K562 (cell line): ENCODE measurements around the gene ATG10. TPM values are rescaled to one million over a fixed set of nuclear protein-coding genes. Genes with fewer than 3 reads are reported as not detected.

ENCODE experiments used
- BRD4 ChIP-seq: fragments of 200-600 bp; sonication (generic); IDR thresholded peaks from 2 replicates; pipeline ENCODE4 v1.6.1; 2017; ENCODE audit warnings: inconsistent platforms
- BRF1 ChIP-seq: IDR thresholded peaks from 3 replicates; pipeline ENCODE4 v1.6.1; 2011; ENCODE audit warnings: borderline replicate concordance, mild to moderate bottlenecking; ENCODE audit not compliant: insufficient read length; ENCODE audit errors: extremely low read depth
- CBX5 ChIP-seq: IDR thresholded peaks from 2 replicates; pipeline ENCODE4 v1.6.1; 2014; ENCODE audit warnings: low read depth, borderline replicate concordance
- ERF ChIP-seq: fragments of 450-650 bp; formaldehyde crosslinking; IDR thresholded peaks from 2 replicates; pipeline ENCODE4 v1.4.0; 2020; ENCODE audit warnings: mild to moderate bottlenecking, mixed read lengths
- GABPB2 ChIP-seq: fragments of 250-450 bp; sonication (Bioruptor Pico); conservative IDR thresholded peaks from 2 replicates; pipeline ENCODE4 v1.5.1; 2021; ENCODE audit warnings: mild to moderate bottlenecking
- GATA2 ChIP-seq: sonication (generic); formaldehyde crosslinking; IDR thresholded peaks from 2 replicates; pipeline ENCODE4 v1.4.0; 2020; ENCODE audit warnings: mild to moderate bottlenecking, missing genetic modification reagents
- GTF2E2 ChIP-seq: fragments of 200-800 bp; sonication (Bioruptor generic); IDR thresholded peaks from 2 replicates; pipeline ENCODE4 v1.6.1; 2016; ENCODE audit warnings: missing genetic modification characterization, missing compliant biosample characterization
- KDM5B ChIP-seq: fragments of 200-600 bp; sonication (generic); IDR thresholded peaks from 2 replicates; pipeline ENCODE4 v1.6.1; 2012; ENCODE audit warnings: low read depth, mild to moderate bottlenecking, moderate library complexity, low read length, control low read depth, inconsistent platforms; ENCODE audit not compliant: insufficient replicate concordance
- LARP7 ChIP-seq: fragments of 450-650 bp; IDR thresholded peaks from 2 replicates; pipeline ENCODE4 v1.6.1; 2016
- MBD2 ChIP-seq: sonication (generic); IDR thresholded peaks from 2 replicates; pipeline ENCODE4 v1.6.1; 2016; ENCODE audit warnings: low read depth, borderline replicate concordance
- MCM5 ChIP-seq: fragments of 450-650 bp; IDR thresholded peaks from 2 replicates; pipeline ENCODE4 v1.6.1; 2016; ENCODE audit warnings: low read depth
- MEIS2 ChIP-seq: fragments of 450-650 bp; IDR thresholded peaks from 2 replicates; pipeline ENCODE4 v1.6.1; 2014; ENCODE audit warnings: mild to moderate bottlenecking; ENCODE audit not compliant: partially characterized antibody
- NEUROD1 ChIP-seq: fragments of 150-350 bp; IDR thresholded peaks from 2 replicates; pipeline ENCODE4 v1.6.1; 2014; ENCODE audit warnings: borderline replicate concordance, low read length, low read depth; ENCODE audit not compliant: partially characterized antibody
- NFE2L1 ChIP-seq: fragments of 450-650 bp; IDR thresholded peaks from 2 replicates; pipeline ENCODE4 v1.6.1; 2016; ENCODE audit warnings: missing genetic modification characterization, low read depth, mild to moderate bottlenecking, missing compliant biosample characterization, moderate library complexity, borderline replicate concordance
- PHF20 ChIP-seq: fragments of 450-650 bp; IDR thresholded peaks from 2 replicates; pipeline ENCODE4 v1.6.1; 2018; ENCODE audit not compliant: partially characterized antibody
- POLR3G ChIP-seq: IDR thresholded peaks from 2 replicates; pipeline ENCODE4 v1.6.1; 2011; ENCODE audit not compliant: insufficient read length, insufficient replicate concordance; ENCODE audit errors: extremely low read depth
- SNIP1 ChIP-seq: fragments of 450-650 bp; IDR thresholded peaks from 2 replicates; pipeline ENCODE4 v1.7.1; 2017; ENCODE audit warnings: low read depth, mild to moderate bottlenecking
- SP1 ChIP-seq: sonication (generic); formaldehyde crosslinking; IDR thresholded peaks from 2 replicates; pipeline ENCODE4 v1.8.1; 2022; ENCODE audit warnings: mild to moderate bottlenecking, missing genetic modification reagents
- SREBF1 ChIP-seq: fragments of 150-350 bp; IDR thresholded peaks from 2 replicates; pipeline ENCODE4 v1.6.1; 2014; ENCODE audit warnings: antibody characterized with exemption, low read depth, low read length, borderline replicate concordance
- TAF9B ChIP-seq: fragments of 450-650 bp; IDR thresholded peaks from 2 replicates; pipeline ENCODE4 v1.6.1; 2018; ENCODE audit warnings: mild to moderate bottlenecking; ENCODE audit not compliant: partially characterized antibody
- TBP ChIP-seq: optimal IDR thresholded peaks from 2 replicates; pipeline ENCODE3; 2011; ENCODE audit warnings: low read depth, low read length, improper control_type of control experiment
- THRAP3 ChIP-seq: fragments of 450-650 bp; IDR thresholded peaks from 2 replicates; pipeline ENCODE4 v1.6.1; 2016; ENCODE audit warnings: mild to moderate bottlenecking, inconsistent platforms, borderline replicate concordance
- ZNF583 ChIP-seq: fragments of 250-450 bp; sonication (Bioruptor Pico); IDR thresholded peaks from 2 replicates; pipeline ENCODE4 v1.4.0; 2020
- ZNF584 ChIP-seq: fragments of 200-800 bp; sonication (Bioruptor generic); IDR thresholded peaks from 2 replicates; pipeline ENCODE4 v1.6.1; 2016; ENCODE audit warnings: low read depth, mild to moderate bottlenecking, missing genetic modification characterization, missing compliant biosample characterization
- polyA plus RNA-seq, 8 experiments: library from polyadenylated mRNA; depleted of rRNA in 4 of 8; stranded (reverse) in 5 of 8; unstranded in 3 of 8; fragments of >200 nt; fragmentation: Nextera tagmentation in 2 of 8; fragmentation: Illumina TruSeq in 1 of 8; extraction: Ambion mirVana in 2 of 8; extraction: Trizol in 1 of 8; gene quantifications; 2 replicates each; pipeline versions ENCODE4 v1.2.1 to v1.2.3, GENCODE V29; 2011 to 2014; ENCODE audit warnings: inconsistent platforms in 1 of 8, missing spikeins in 1 of 8
- total RNA-seq, 7 experiments: library from RNA; depleted of rRNA in 6 of 7; stranded (reverse); fragments of >200 nt in 6 of 7; fragmentation: Illumina TruSeq in 2 of 7; extraction: Trizol in 2 of 7; gene quantifications; 2 replicates each; pipeline versions ENCODE4 v1.2.1 to v1.2.3, GENCODE V29; 2011 to 2021; ENCODE audit warnings: low replicate concordance in 1 of 7
- TF ChIP-seq, protein P1 (sequence below), 3 experiments: fragments of 200-800 bp in 1 of 3; fragments of 250-450 bp in 1 of 3; fragments of 450-650 bp in 1 of 3; sonication (Bioruptor Pico) in 1 of 3; sonication (Bioruptor generic) in 1 of 3; formaldehyde crosslinking in 1 of 3; IDR thresholded peaks; 2 replicates each; pipeline versions ENCODE4 v1.6.1 to v1.8.0; 2016 to 2022; ENCODE audit warnings: mild to moderate bottlenecking in 2 of 3, missing genetic modification characterization in 2 of 3, missing compliant biosample characterization in 1 of 3, moderate library complexity in 1 of 3
- TF ChIP-seq, protein P2 (sequence below): sonication (generic); formaldehyde crosslinking; IDR thresholded peaks from 2 replicates; pipeline ENCODE4 v1.8.0; 2022; ENCODE audit warnings: mild to moderate bottlenecking, low read depth, missing genetic modification reagents

ATG10 gene
- total and polyA plus RNA-seq, 9 of the 15 experiments (the other 6 are each of a cell fraction or from before 2014, with no cell fraction given), result 7.0 to 18.8 (median 14.6) TPM

DNA sequence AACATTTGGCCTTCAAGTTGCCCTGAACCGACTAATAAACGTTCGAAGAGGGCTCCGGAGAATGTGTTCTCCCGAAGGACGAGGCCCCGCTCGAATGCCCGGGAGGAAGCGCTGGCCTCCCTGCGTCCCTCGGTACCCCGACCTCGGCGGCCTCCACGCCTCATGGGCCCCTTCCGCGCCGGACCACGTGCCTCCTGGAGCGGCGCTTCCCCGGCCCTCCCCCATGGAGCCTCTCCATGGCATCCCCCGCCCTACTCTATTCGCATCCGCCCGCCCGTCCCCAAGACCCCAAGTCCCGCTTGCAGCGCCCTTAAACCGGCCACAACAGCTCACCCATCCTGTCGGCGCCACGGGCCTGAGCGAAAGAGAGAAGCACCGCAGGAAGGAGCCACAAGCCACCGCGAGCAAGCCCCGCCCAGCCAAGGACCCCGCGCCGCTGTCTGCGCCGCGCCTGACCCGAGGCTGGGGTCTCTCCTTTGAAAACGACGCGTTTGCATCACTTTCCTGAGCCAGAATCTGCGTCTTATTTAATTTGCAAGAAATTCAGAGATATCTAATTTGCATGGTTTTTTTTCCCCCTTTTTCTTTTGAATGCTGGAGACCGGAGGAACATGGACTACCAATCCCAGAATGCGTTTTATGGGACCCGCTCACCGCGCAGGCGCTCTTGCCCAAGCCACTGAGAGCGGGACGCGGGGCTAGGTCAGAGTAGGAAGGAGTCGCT lies 306.3 kb downstream of the ATG10 start, which contains the start of gene RPS23 (continued):
- TF ChIP-seq, protein P1, sequence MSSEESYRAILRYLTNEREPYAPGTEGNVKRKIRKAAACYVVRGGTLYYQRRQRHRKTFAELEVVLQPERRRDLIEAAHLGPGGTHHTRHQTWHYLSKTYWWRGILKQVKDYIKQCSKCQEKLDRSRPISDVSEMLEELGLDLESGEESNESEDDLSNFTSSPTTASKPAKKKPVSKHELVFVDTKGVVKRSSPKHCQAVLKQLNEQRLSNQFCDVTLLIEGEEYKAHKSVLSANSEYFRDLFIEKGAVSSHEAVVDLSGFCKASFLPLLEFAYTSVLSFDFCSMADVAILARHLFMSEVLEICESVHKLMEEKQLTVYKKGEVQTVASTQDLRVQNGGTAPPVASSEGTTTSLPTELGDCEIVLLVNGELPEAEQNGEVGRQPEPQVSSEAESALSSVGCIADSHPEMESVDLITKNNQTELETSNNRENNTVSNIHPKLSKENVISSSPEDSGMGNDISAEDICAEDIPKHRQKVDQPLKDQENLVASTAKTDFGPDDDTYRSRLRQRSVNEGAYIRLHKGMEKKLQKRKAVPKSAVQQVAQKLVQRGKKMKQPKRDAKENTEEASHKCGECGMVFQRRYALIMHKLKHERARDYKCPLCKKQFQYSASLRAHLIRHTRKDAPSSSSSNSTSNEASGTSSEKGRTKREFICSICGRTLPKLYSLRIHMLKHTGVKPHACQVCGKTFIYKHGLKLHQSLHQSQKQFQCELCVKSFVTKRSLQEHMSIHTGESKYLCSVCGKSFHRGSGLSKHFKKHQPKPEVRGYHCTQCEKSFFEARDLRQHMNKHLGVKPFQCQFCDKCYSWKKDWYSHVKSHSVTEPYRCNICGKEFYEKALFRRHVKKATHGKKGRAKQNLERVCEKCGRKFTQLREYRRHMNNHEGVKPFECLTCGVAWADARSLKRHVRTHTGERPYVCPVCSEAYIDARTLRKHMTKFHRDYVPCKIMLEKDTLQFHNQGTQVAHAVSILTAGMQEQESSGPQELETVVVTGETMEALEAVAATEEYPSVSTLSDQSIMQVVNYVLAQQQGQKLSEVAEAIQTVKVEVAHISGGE (CRISPR knock-in tag; IDR thresholded peaks at IDR 0.05), result peak in 1 of 3 experiments; percentile 72; a peak in 2 of 6 replicates
- TF ChIP-seq KDM5B, result peak; percentile 97
- TF ChIP-seq GABPB2 (CRISPR knock-in tag), result no peak
- TF ChIP-seq SP1, result peak; percentile 89
- no peak; the same call in 1 of the 2 replicates for TF ChIP-seq SNIP1
- no peak for TF ChIP-seq MEIS2
- TF ChIP-seq MBD2, result peak; percentile 70
- TF ChIP-seq BRF1, result no peak
- peak; percentile 31 for TF ChIP-seq NEUROD1
- TF ChIP-seq CBX5, result no peak
- TF ChIP-seq TAF9B, result peak; percentile 74
- no peak for TF ChIP-seq LARP7
- TF ChIP-seq GTF2E2 (tag), result peak; percentile 94; the same call in 1 of the 2 replicates
- no peak for TF ChIP-seq ERF
- TF ChIP-seq ZNF584 (CRISPR knock-in tag), result no peak
- TF ChIP-seq GATA2 (CRISPR knock-in tag), result no peak
- no peak for TF ChIP-seq MCM5
- TF ChIP-seq THRAP3, result no peak
- TF ChIP-seq, protein P2, sequence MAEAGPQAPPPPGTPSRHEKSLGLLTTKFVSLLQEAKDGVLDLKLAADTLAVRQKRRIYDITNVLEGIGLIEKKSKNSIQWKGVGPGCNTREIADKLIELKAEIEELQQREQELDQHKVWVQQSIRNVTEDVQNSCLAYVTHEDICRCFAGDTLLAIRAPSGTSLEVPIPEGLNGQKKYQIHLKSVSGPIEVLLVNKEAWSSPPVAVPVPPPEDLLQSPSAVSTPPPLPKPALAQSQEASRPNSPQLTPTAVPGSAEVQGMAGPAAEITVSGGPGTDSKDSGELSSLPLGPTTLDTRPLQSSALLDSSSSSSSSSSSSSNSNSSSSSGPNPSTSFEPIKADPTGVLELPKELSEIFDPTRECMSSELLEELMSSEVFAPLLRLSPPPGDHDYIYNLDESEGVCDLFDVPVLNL (CRISPR knock-in tag), result no peak
- peak; percentile 69 for TF ChIP-seq PHF20
- no peak for TF ChIP-seq NFE2L1 (tag)
- TF ChIP-seq SREBF1, result no peak
- no peak for TF ChIP-seq POLR3G
- TF ChIP-seq TBP, result no peak
- no peak for TF ChIP-seq ZNF583 (CRISPR knock-in tag)
- TF ChIP-seq BRD4, result peak; percentile 94; the same call in 1 of the 2 replicates
